HFFc6 (cell line): Measurements from ENCODE around the gene POC1B. TPM values are rescaled to one million over a fixed set of nuclear protein-coding genes. Genes with fewer than 3 reads are reported as not detected.

Experiments used
- DNase-seq: peaks from one replicate; pipeline ENCODE4 v3.0.0-alpha.2; 2018
- H3K27ac Mint-ChIP-seq: 2 replicates; pipeline ENCODE4 v1.8.0; 2020; ENCODE audit warnings: mild to moderate bottlenecking, mixed read lengths
- H3K27me3 Mint-ChIP-seq: 2 replicates; pipeline ENCODE4 v1.8.0; 2021; ENCODE audit warnings: mild to moderate bottlenecking, moderate library complexity, mixed read lengths; ENCODE audit not compliant: insufficient read depth
- H3K36me3 Mint-ChIP-seq: 2 replicates; pipeline ENCODE4 v1.8.0; 2021; ENCODE audit warnings: low read depth, mixed read lengths
- H3K4me1 Mint-ChIP-seq: 2 replicates; pipeline ENCODE4 v1.8.0; 2020; ENCODE audit warnings: low read depth, mixed read lengths
- H3K4me3 Mint-ChIP-seq: 2 replicates; pipeline ENCODE4 v1.8.0; 2020; ENCODE audit warnings: mild to moderate bottlenecking, moderate library complexity, mixed read lengths
- H3K9me3 Mint-ChIP-seq: 2 replicates; pipeline ENCODE4 v1.8.0; 2020; ENCODE audit warnings: mild to moderate bottlenecking, mixed read lengths
- total RNA-seq, 6 experiments: library from RNA; stranded (reverse); fragmentation: NEBNext Ultra II Directional; extraction: Animal tissue kit (Norgen Biotek cat#: 25700); gene quantifications; 2 replicates in 1 of 6; 3 replicates in 5 of 6; pipeline ENCODE4 v1.2.3, GENCODE V29; 2021
- TF ChIP-seq, protein P1 (sequence below): fragments of 200-600 bp; sonication (generic); IDR thresholded peaks from 2 replicates; pipeline ENCODE4 v1.5.0; 2021; ENCODE audit warnings: antibody characterized with exemption, mild to moderate bottlenecking

The POC1B gene
- total RNA-seq, 6 experiments from 2014 or later, result 10.4 to 12.6 (median 11.1) TPM

DNA sequence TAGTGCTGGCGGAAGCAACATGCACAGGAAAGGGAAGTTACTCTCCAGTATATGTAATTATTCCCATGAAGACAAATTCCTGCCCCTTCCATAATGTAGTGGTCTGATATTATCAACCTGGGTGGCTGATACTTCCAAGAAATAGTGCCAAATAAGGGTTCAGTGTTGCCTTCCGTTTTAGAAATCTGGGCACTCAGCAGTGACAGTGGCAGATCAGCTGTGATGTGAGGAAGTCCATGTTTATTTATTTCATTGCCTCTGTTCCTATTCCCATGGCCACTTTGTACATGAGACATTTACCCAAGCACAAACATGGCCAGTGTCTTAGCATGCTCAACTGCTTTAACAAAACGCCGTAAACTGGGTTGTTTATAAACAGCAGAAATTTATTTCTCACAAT is 20.3 kb upstream of the POC1B start:
- Mint-ChIP-seq H3K27me3 (no peaks in the 10 kb centered on the region), H3K4me1 (peaks cover 33% of the 10 kb centered on the region), H3K4me3 (no peak overlapping the region), H3K27ac (no peak overlapping the region), H3K36me3 (no peaks in the 10 kb centered on the region), H3K9me3 (no peaks in the 10 kb centered on the region)
- TF ChIP-seq, protein P1, sequence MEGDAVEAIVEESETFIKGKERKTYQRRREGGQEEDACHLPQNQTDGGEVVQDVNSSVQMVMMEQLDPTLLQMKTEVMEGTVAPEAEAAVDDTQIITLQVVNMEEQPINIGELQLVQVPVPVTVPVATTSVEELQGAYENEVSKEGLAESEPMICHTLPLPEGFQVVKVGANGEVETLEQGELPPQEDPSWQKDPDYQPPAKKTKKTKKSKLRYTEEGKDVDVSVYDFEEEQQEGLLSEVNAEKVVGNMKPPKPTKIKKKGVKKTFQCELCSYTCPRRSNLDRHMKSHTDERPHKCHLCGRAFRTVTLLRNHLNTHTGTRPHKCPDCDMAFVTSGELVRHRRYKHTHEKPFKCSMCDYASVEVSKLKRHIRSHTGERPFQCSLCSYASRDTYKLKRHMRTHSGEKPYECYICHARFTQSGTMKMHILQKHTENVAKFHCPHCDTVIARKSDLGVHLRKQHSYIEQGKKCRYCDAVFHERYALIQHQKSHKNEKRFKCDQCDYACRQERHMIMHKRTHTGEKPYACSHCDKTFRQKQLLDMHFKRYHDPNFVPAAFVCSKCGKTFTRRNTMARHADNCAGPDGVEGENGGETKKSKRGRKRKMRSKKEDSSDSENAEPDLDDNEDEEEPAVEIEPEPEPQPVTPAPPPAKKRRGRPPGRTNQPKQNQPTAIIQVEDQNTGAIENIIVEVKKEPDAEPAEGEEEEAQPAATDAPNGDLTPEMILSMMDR, result no peak
- DNase-seq, result no peak

DNA sequence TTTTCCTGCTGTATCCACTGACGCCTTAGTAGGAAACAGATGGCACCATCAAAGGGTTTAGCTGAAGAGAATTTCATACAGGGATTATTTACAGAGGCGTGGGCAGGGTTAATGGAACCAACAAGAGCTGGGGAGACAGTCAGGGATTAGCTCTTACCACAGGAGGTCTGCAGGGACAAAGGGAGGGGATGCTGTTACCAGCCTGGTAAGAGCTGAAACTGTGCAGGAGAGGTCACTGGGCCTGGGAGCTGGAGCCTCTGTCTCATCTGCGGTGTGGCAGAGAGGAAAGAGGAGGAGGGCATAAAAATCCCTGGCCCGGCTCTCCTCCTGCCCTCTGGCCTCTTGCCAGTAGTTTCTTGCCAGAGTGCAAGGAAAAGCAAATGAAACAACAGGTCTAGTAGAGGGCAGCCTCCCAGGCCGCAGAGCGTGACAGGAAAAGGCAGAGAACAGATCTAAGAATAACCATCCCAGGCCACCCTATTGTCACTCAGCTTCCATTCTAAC is 18.9 kb upstream of the POC1B start:
- H3K9me3 Mint-ChIP-seq, result no peaks in the 10 kb centered on the region
- no peaks in the 10 kb centered on the region for H3K36me3 Mint-ChIP-seq
- peaks cover 33% of the 10 kb centered on the region for H3K4me1 Mint-ChIP-seq
- peak overlapping the region; percentile 10; the same call in 1 of the 2 replicates for H3K27ac Mint-ChIP-seq
- no peaks in the 10 kb centered on the region for H3K27me3 Mint-ChIP-seq
- no peak overlapping the region for H3K4me3 Mint-ChIP-seq
- TF ChIP-seq, protein P1, result no peak
- DNase-seq, result peak; percentile 42

DNA sequence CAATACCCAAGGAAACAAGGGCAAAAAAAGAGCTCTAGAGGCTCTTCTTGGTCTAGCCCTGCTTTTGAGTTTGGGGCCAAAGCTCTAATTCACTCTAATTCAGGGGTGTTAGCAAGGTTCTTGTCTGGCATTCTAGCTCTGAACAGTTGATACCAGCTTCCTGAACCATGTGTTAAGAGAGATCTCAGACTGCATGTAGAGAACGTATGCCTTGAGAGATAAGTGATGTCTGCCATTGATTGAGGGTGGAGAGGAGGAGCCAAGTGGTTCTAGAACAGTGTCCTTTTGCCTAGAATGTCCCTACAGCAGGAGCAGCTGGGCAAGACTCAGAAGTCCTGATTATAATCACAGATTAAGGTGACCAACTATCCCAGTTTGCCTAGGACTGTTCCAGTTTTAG is 18.2 kb upstream of the POC1B start:
- TF ChIP-seq, protein P1, result no peak
- Mint-ChIP-seq H3K9me3 (no peaks in the 10 kb centered on the region), H3K27ac (no peak overlapping the region), H3K4me1 (peaks cover 33% of the 10 kb centered on the region), H3K36me3 (no peaks in the 10 kb centered on the region), H3K4me3 (no peak overlapping the region), H3K27me3 (no peaks in the 10 kb centered on the region)
- no peak for DNase-seq

DNA sequence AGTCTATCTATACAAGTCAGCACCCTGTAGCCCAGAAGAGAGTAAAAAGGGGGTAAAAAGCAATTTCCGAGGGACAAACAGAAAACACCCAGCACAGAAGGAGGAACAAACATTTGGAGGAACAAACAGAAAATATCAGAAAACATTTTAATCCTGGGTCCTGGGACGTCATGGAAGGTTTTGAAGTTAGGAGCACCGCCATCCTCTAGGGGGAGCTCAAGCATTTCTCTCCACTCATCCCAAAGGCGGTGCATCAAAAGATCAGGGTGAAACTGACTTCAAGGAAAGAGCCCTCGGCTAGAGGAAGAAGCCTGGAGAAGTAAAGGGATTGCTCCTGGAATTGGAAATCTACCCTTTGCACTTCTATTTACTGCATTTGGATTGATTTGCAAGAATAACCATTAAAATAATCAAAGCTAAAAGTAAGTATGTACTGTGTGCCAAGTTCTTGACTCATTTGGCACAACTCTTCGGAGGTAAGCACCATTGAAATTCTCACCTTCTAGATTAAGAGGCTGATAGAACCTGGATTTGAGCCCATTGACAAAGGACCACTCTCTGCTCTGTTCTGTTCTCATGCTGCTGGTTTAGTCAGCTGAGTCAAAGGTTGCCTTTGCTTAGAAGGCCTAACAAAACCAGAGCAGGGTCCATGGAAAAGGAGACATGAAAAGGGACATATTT is 17.2 kb upstream of the POC1B start:
- peak; percentile 65 for DNase-seq
- Mint-ChIP-seq H3K4me1 (peaks cover 33% of the 10 kb centered on the region), H3K36me3 (no peaks in the 10 kb centered on the region), H3K27ac (no peak overlapping the region), H3K4me3 (no peak overlapping the region), H3K27me3 (no peaks in the 10 kb centered on the region), H3K9me3 (no peaks in the 10 kb centered on the region)
- TF ChIP-seq, protein P1, result peak; percentile 94

DNA sequence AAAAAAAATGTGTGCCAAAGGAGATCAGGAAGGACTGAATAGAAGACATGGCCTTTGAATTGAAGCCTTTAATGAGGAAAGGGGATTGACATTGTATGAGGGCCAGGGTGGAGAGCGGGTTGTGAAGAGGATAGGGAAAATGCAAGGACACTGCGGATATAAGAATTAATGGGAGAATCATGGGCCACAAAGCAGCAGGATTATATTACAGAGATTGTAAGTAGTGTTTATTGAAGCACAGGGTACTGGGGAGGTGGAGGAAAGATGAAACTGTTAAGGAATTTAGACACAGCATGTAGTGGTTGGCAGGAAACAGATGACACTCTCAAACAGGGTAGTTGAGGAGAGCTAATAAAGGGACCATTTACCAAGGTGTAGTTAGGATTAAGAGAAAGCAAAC is 16.4 kb upstream of the POC1B start:
- TF ChIP-seq, protein P1, result no peak
- no peak for DNase-seq
- H3K4me3 Mint-ChIP-seq, result no peak overlapping the region
- H3K27me3 Mint-ChIP-seq, result no peaks in the 10 kb centered on the region
- H3K27ac Mint-ChIP-seq, result no peak overlapping the region
- H3K36me3 Mint-ChIP-seq, result no peaks in the 10 kb centered on the region
- peaks cover 33% of the 10 kb centered on the region for H3K4me1 Mint-ChIP-seq
- H3K9me3 Mint-ChIP-seq, result no peaks in the 10 kb centered on the region
